Measurements from ENCODE around the gene ACADL. TPM values are rescaled to one million over a fixed set of nuclear protein-coding genes. Genes with fewer than 3 reads are reported as not detected.

The ACADL gene
- total RNA-seq, 1 donor from 2014 or later: 1.7 TPM

GRCh38 chr2:210207929-210208328 is 17.3 kb downstream of the ACADL start:
- no peaks in the 10 kb centered on the region for H3K9me3 Mint-ChIP-seq
- no peak for TF ChIP-seq CTCF (conservative IDR thresholded peaks at IDR 0.05)
- no peaks in the 10 kb centered on the region for H3K36me3 Mint-ChIP-seq
- no peak for DNase-seq (ENCODE audit: extremely low spot score, unreplicated experiment)
- H3K4me3 Mint-ChIP-seq: no peak overlapping the region
- H3K4me1 Mint-ChIP-seq (ENCODE audit: unreplicated experiment): no peaks in the 10 kb centered on the region
- H3K27ac Mint-ChIP-seq: no peak overlapping the region
- peaks cover 1% of the 10 kb centered on the region for H3K27me3 Mint-ChIP-seq

GRCh38 chr2:210203558-210203957 is 21.7 kb downstream of the ACADL start:
- TF ChIP-seq CTCF (conservative IDR thresholded peaks at IDR 0.05): no peak
- Mint-ChIP-seq H3K4me3 (no peak overlapping the region), H3K9me3 (no peaks in the 10 kb centered on the region), H3K4me1 (ENCODE audit: unreplicated experiment) (no peaks in the 10 kb centered on the region), H3K27ac (no peak overlapping the region), H3K27me3 (peaks cover 3% of the 10 kb centered on the region), H3K36me3 (no peaks in the 10 kb centered on the region)
- no peak for DNase-seq (ENCODE audit: extremely low spot score, unreplicated experiment)

- Mint-ChIP-seq H3K27me3 (peaks cover 3% of the 10 kb centered on the region), H3K9me3 (no peaks in the 10 kb centered on the region), H3K36me3 (no peaks in the 10 kb centered on the region), H3K4me1 (ENCODE audit: unreplicated experiment) (no peaks in the 10 kb centered on the region), H3K4me3 (no peak overlapping the region), H3K27ac (no peak overlapping the region)
- DNase-seq (ENCODE audit: extremely low spot score, unreplicated experiment): no peak
- no peak for TF ChIP-seq CTCF (conservative IDR thresholded peaks at IDR 0.05)
These were observed 22.1 kb downstream of the ACADL start for GRCh38 chr2:210203147-210203546.

- H3K27me3 Mint-ChIP-seq: peaks cover 3% of the 10 kb centered on the region
- no peak overlapping the region for H3K4me3 Mint-ChIP-seq
- no peak overlapping the region for H3K27ac Mint-ChIP-seq
- no peak for TF ChIP-seq CTCF (conservative IDR thresholded peaks at IDR 0.05)
- no peaks in the 10 kb centered on the region for H3K36me3 Mint-ChIP-seq
- no peaks in the 10 kb centered on the region for H3K9me3 Mint-ChIP-seq
- DNase-seq (ENCODE audit: extremely low spot score, unreplicated experiment): no peak
- H3K4me1 Mint-ChIP-seq (ENCODE audit: unreplicated experiment): no peaks in the 10 kb centered on the region
These were observed 25.4 kb downstream of the ACADL start for GRCh38 chr2:210199854-210200253.

- peaks cover 3% of the 10 kb centered on the region for H3K27me3 Mint-ChIP-seq
- H3K4me3 Mint-ChIP-seq: no peak overlapping the region
- no peaks in the 10 kb centered on the region for H3K36me3 Mint-ChIP-seq
- no peak for DNase-seq (ENCODE audit: extremely low spot score, unreplicated experiment)
- H3K9me3 Mint-ChIP-seq: no peaks in the 10 kb centered on the region
- H3K4me1 Mint-ChIP-seq (ENCODE audit: unreplicated experiment): no peaks in the 10 kb centered on the region
- TF ChIP-seq CTCF (conservative IDR thresholded peaks at IDR 0.05): peak; percentile 90
- H3K27ac Mint-ChIP-seq: no peak overlapping the region
These were observed 26.0 kb downstream of the ACADL start for GRCh38 chr2:210199186-210199765.

GRCh38 chr2:210198326-210198725 is 26.9 kb downstream of the ACADL start:
- TF ChIP-seq CTCF (conservative IDR thresholded peaks at IDR 0.05): no peak
- no peaks in the 10 kb centered on the region for H3K4me1 Mint-ChIP-seq (ENCODE audit: unreplicated experiment)
- no peak overlapping the region for H3K4me3 Mint-ChIP-seq
- no peak overlapping the region for H3K27ac Mint-ChIP-seq
- peaks cover 3% of the 10 kb centered on the region for H3K27me3 Mint-ChIP-seq
- H3K9me3 Mint-ChIP-seq: no peaks in the 10 kb centered on the region
- H3K36me3 Mint-ChIP-seq: no peaks in the 10 kb centered on the region
- DNase-seq (ENCODE audit: extremely low spot score, unreplicated experiment): no peak

Data from type B pancreatic cell (in vitro differentiated cells).